GM18517 (cell line): ENCODE results near the gene POU4F2.

Experiments used
- ATAC-seq: cut with Tn5 transposase; IDR thresholded peaks from one replicate; pipeline ENCODE4 v1.9.1; 2021; ENCODE audit warnings: mild to moderate bottlenecking, moderate library complexity; ENCODE audit not compliant: unreplicated experiment

The POU4F2 gene

GRCh38 chr4:146638786-146639505 lies at the start of gene POU4F2:
Gene POU4F2, plus strand, starts transcription at chr4:146638893. Its CDS starts 248 bp downstream, at chr4:146639141.
- no peak for ATAC-seq

- ATAC-seq: no peak
Measured at GRCh38 chr4:146590801-146591200, 47.9 kb upstream of the POU4F2 start.

- ATAC-seq: no peak
Measured at GRCh38 chr4:146592019-146592418, 46.7 kb upstream of the POU4F2 start.

- no peak for ATAC-seq
Measured at GRCh38 chr4:146632770-146633470, 5.8 kb upstream of the POU4F2 start.

- ATAC-seq: no peak
Measured at GRCh38 chr4:146633471-146633800, 5.3 kb upstream of the POU4F2 start.

- ATAC-seq: no peak
Measured at GRCh38 chr4:146634825-146635224, 3.9 kb upstream of the POU4F2 start.

GRCh38 chr4:146637621-146638332 lies 916 bp upstream of the POU4F2 start:
- ATAC-seq: no peak

- no peak for ATAC-seq
Measured at GRCh38 chr4:146638333-146638785, 334 bp upstream of the POU4F2 start.

- ATAC-seq: no peak
Measured at GRCh38 chr4:146639506-146639932, 826 bp downstream of the POU4F2 start.

- no peak for ATAC-seq
Measured at GRCh38 chr4:146640021-146640464, 1.4 kb downstream of the POU4F2 start.

GRCh38 chr4:146640465-146641061 lies 1.9 kb downstream of the POU4F2 start:
- ATAC-seq: no peak

GRCh38 chr4:146641762-146642161 lies 3.1 kb downstream of the POU4F2 start:
- no peak for ATAC-seq

GRCh38 chr4:146643812-146644401 lies 5.2 kb downstream of the POU4F2 start:
- ATAC-seq: no peak

GRCh38 chr4:146645921-146646320 lies 7.2 kb downstream of the POU4F2 start:
- no peak for ATAC-seq

GRCh38 chr4:146646593-146647325 lies 8.1 kb downstream of the POU4F2 start:
- no peak for ATAC-seq

- no peak for ATAC-seq
Measured at GRCh38 chr4:146647615-146648460, 9.1 kb downstream of the POU4F2 start.

- no peak for ATAC-seq
Measured at GRCh38 chr4:146648461-146648783, 9.7 kb downstream of the POU4F2 start.

GRCh38 chr4:146649232-146649631 lies 10.5 kb downstream of the POU4F2 start:
- ATAC-seq: no peak

GRCh38 chr4:146650034-146650433 lies 11.3 kb downstream of the POU4F2 start:
- no peak for ATAC-seq
